GM18502 (cell line): ENCODE results near the gene CYSRT1.
A peak's percentile ranks its signal among the peaks of the same experiment; 100 is the strongest.
"Not testable (repeated sequence)": the region's sequence is repeated elsewhere in the genome, so short reads cannot be mapped to it uniquely, and the experiment has no call there.

ENCODE experiments used
- ATAC-seq: cut with Tn5 transposase; IDR thresholded peaks from one replicate; pipeline ENCODE4 v1.9.1; 2021; ENCODE audit warnings: mild to moderate bottlenecking; ENCODE audit not compliant: unreplicated experiment, poor library complexity

CYSRT1 gene

DNA sequence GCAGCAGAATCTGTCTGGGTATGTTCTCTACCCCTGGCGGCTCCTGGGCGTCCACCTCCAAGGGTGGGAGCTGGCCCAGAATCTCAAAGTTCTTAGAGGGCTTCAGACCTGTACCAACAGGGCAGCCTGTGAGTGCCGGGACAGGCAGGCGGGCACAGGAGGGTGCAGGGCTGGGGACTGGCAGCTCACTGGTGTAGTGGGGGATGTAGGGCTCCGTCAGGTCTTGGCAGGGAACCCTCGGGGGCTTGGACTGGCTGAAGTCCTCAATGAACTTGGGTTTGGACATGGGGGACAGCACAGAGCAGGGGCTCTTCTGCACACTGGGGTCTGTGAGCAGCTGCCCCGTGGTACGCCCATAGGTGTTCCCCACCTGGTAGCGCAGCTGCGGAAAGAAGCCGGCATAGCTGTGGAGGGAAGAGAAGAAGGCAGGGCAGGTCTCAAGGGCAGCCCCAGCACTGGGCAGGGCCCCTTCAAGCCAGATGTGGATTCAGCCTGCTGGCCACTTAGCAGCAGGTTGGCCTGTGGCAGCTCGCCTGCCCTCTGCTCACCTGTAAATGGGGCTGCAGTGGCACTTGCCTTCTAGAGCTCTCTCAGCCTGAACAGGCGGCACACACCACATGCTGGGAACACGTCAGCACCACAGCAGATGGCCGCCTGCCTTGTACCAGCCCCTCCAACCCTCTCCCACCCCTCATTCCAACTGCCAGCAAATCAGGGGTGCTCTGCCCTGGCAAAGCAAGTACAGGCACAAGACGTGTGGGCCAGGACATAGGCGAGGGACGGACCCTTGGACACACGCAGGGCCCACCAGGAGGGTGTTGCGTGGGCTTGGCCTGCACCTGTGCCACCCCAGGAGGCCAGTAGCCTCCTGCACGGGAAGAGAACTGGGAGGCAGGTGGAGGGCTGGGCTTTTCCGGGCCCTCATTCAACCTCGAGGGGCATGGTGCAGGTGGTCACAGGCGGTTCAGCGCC lies 20.8 kb downstream of the CYSRT1 start:
- no peak for ATAC-seq

GRCh38 chr9:137247135-137247915 lies 22.4 kb downstream of the CYSRT1 start:
- ATAC-seq: no peak

DNA sequence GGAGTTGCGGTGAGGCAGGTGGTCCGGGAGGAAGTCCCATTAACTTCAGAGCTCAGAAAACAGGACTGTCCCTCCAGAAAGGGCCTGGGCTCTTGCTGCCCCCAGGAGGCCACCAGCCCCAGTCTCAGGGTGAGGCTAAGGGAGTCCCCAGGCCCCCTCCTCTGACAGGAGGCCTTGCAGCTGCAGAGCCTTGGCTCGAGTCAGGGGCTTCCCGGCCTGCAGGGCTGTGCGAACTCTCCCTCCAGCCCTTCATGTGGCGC lies 22.9 kb downstream of the CYSRT1 start:
- ATAC-seq: no peak

DNA sequence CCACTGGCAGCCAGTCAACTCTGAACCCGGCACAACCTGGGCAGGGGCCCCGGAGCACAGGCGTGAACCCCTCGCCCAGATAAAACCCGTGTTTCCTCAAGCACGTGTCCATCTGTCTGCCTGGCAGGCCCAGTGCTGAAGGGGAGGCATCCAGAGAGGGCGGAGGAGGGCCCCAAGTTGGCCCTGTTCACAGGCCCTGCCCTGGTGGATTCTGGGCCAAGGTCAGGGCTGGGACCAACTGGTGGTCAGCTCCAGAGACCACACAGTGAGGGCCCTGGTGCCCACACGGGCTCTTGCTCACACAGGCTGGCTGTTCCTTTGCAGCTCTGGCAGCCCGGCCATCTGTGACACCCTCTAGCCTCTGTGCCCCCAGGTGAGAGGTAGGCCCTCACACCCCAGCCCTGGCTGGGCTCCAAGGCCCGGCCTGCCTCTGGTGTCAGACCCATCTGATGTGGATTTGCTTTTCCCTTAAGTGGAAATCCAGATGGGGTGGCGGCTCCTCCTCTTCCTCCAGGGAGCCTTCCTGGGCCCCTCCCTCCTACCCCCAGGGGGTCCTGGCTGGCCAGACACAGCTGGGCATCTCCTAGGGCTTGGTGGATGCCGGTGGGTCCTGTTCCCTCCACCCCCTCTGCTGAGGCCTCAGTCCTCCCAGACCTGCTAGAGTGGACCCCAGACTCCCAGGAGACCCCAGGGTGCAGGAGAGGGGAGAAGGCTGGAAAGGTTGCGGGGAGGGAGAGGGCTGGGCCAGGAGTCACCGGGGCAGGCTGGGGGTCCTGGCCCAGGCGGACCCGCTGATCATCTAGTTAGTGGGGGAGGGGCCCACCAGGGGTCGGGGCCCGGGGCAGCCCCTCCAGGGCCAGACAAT lies 25.6 kb downstream of the CYSRT1 start:
- no peak for ATAC-seq

DNA sequence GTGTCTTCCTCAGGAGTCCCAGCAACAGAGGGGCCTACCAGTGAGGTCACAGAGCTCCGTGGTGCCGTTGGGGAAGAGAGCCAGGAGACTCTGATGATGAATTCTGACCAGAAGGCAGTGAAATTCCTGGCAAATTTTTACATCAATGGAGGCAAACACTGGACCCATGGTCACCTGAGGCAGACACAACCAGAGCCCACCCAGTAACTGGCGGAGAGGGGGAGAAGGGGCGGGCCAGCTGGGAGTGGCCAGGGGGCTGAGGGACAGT lies 26.2 kb downstream of the CYSRT1 start, which contains the start of gene STPG3:
Gene STPG3, plus strand, starts transcription at position 93 of the 268 bp plus-strand sequence. Its CDS starts 1 bp downstream, at position 94.
- ATAC-seq: no peak

DNA sequence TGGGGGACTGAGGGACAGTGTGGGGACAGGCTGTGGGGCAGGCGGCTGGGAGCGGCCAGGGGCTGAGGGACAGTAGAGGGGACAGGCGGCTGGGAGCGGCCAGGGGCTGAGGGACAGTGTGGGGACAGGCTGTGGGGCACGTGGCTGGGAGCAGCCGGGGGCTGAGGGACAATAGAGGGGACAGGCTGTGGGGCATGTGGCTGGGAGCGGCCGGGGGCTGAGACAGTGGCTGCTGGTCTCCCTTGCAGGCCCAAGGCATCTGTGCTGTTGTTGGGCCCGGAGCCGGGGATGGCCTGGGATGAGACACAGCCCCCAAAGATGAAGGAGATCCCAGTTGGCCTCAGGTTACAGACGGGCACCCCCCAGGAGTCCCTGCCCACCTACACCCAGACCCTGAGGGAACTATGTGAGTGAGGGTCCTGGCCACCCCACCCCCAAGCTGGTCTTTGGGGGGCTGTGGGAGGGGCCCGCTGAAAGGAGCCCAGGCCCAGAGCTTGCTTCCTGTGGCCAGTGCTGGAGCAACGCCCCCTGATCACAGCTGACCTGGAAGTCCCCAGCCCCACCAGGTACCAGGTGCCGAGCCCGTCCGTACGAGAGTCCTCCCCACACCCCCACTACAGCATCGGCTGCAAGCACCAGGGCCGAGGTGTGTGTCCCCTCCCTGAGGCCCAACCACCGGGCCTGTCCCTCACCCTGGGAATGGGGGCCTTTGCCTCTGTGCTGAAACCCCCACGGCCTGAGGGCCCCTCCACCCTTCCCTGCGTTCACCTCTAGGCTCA lies 26.7 kb downstream of the CYSRT1 start:
- no peak for ATAC-seq

- ATAC-seq: no peak
Observed at GRCh38 chr9:137252555-137253506, 27.9 kb downstream of the CYSRT1 start.

- no peak for ATAC-seq
Observed at GRCh38 chr9:137253717-137254623, 29.0 kb downstream of the CYSRT1 start.

DNA sequence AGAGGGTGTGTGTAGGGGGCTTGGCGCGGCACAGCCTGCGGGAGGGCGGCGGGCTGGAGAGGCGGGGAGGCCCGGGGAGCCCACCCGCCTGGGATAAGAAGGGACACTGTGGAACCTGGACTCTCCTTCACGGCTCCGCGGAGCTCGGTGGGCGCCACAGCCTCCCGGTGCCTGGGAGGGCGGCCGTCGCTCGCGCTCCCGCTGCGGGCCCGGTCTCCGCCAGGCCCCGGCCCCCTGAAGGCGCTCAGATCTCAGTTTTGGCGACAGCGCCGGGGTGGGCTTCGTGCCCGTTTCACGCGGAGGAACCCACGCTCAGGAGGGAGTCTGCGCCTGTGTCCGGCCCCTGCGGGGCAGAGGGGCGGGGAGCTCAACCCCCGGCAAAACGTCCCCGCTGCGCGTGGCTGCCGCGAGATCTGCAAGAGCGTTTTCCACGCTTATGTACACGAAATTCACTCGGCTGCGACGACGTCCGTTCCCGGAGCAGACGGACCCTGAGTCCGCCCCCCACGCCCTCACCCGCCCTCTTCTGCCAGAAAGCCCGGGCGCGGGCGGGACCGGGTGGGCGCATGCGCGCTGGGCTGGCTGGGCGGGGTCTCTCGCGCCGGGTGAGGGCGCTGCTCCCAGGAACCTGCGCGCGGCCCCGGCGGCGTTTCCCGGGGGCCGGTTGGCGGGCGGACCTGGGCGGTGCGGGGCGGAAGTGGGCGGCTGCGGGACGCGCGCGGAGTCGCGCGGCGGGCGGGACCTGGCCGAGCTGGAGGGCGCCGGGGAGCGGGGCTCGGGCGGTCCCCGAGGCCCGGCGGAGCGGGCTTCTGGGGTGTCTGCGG lies 29.9 kb downstream of the CYSRT1 start, which contains the start of gene NELFB:
Gene NELFB, plus strand, starts transcription at position 704 of the 824 bp plus-strand sequence.
- peak; percentile 80 for ATAC-seq

GRCh38 chr9:137255448-137256114 lies 30.6 kb downstream of the CYSRT1 start:
- peak; percentile 26 for ATAC-seq

GRCh38 chr9:137256362-137256761 lies 31.4 kb downstream of the CYSRT1 start:
- ATAC-seq: no peak

- ATAC-seq: no peak
Observed at GRCh38 chr9:137256856-137257255, 31.9 kb downstream of the CYSRT1 start.

DNA sequence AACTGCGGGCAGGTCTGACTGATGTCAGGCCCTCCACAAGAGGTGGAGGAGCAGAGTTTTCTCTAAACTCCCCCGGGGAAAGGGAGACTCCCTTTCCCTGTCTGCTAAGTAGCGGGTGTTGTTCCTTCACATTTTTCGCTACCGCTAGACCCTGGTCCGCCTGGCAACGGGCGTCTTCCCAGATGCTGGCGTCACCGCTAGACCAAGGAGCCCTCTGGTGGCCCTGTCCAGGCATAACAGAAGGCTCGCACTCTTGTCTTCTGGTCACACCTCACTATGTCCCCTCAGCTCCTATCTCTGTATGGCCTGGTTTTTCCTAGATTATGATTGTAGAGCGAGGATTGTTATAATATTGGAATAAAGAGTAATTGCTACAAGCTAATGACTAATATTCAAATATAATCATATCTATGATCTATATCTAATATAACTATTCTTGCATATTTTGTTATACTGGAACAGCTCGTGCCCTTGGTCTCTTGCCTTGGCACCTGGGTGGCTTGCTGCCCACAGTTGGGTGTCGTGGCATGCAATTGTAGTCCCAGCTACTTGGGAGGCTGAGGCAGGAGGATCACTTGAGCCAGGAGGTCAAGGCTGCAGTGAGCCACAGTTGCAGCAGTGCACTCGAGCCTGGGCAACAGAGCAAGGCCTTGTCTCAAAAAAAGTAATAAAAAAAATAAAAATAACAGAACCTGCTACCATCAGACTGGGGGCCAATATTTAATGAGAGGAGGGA lies 37.4 kb downstream of the CYSRT1 start:
- ATAC-seq: not testable (repeated sequence)

DNA sequence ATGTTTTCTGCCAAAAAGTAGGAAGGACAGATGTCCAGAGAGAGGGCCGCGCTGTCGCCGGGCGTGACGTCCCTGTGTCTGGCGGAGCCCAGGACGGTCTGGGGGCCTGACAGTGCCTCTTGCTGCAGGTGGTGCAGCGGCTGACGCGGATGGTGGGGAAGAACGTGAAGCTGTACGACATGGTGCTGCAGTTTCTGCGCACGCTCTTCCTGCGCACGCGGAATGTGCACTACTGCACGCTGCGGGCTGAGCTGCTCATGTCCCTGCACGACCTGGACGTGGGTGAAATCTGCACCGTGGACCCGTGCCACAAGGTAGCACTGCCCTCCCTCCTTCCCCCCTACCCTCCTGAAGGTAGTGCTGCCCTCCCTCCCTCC lies 37.9 kb downstream of the CYSRT1 start:
- ATAC-seq: no peak

GRCh38 chr9:137263506-137263905 lies 38.5 kb downstream of the CYSRT1 start:
- ATAC-seq: no peak

DNA sequence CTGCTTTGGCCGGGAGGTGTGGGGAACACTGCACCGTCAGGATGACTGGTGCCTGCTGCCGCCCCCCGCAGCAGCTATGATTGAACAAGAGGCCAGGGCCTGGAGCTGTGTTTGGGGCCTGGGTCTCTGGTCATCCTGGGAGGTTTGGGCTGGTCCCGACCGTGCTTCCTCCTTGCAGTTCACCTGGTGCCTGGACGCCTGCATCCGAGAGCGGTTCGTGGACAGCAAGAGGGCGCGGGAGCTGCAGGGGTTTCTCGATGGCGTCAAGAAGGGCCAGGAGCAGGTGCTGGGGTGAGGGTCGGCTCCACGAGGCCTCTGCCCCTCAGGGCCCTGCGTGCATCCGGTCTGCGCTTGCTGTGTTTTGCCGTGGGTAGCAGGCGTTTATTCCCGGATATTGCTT lies 39.1 kb downstream of the CYSRT1 start:
- no peak for ATAC-seq
